Activated CD4-positive, alpha-beta T cell treated with anti-CD3 and anti-CD28 coated beads for 36 hours (primary cell): ENCODE data around the gene ARHGEF11. TPM values are rescaled to one million over a fixed set of nuclear protein-coding genes. Genes with fewer than 3 reads are reported as not detected.

Experiments used
- ATAC-seq: fragments of 200-7000 bp; cut with Tn5 transposase; one replicate; pipeline ENCODE4 v1.10.0; 2021; ENCODE audit warnings: mild to moderate bottlenecking, moderate library complexity
- CTCF ChIA-PET: fragments of 350-600 bp; sonication (Branson Sonifier 250); formaldehyde crosslinking; loops from one replicate; lab custom pipeline; 2021; ENCODE audit warnings: antibody characterized with exemption; lab: Charles Lee
- POLR2A ChIA-PET: fragments of 350-600 bp; sonication (Branson Sonifier 250); formaldehyde crosslinking; loops from one replicate; lab custom pipeline; 2021; ENCODE audit warnings: antibody characterized with exemption, inconsistent platforms; lab: Charles Lee
- DNase-seq: peaks from one replicate; pipeline ENCODE4 v3.0.0-alpha.2; 2020
- H3K27ac Mint-ChIP-seq: one replicate; pipeline ENCODE4 v1.8.0; 2021; ENCODE audit warnings: mixed read lengths
- H3K27me3 Mint-ChIP-seq: one replicate; pipeline ENCODE4 v1.8.0; 2021; ENCODE audit warnings: mixed read lengths
- H3K36me3 Mint-ChIP-seq: one replicate; pipeline ENCODE4 v1.8.0; 2021; ENCODE audit warnings: low read depth, mixed read lengths
- H3K4me1 Mint-ChIP-seq: one replicate; pipeline ENCODE4 v1.8.0; 2021; ENCODE audit warnings: mixed read lengths
- H3K4me3 Mint-ChIP-seq: one replicate; pipeline ENCODE4 v1.8.0; 2021; ENCODE audit warnings: mild to moderate bottlenecking, moderate library complexity, mixed read lengths
- H3K9me3 Mint-ChIP-seq: one replicate; pipeline ENCODE4 v1.8.0; 2021; ENCODE audit warnings: low read depth, mixed read lengths
- intact Hi-C, 2 experiments: fragments of 100-400 bp; cut with DNase I in 1 of 2; cut with micrococcal nuclease in 1 of 2; formaldehyde crosslinking; loops; one replicate each; pipeline versions ENCODE4 v1.14.2 to v1.15.1; 2022 to 2024; cut with DNase I, micrococcal nuclease
- total RNA-seq, 2 experiments: library from RNA; stranded (reverse); gene quantifications; one replicate each; pipeline ENCODE4 v1.2.3, GENCODE V29; 2021

The ARHGEF11 gene
- total RNA-seq, 2 experiments from 2014 or later = 3.5 to 4.8 TPM

- peaks cover 6% of the 10 kb centered on the region for H3K36me3 Mint-ChIP-seq
Measured at GRCh38 chr1:156953571-156953970, 92.0 kb downstream of the ARHGEF11 start.

GRCh38 chr1:156951371-156951770, 94.2 kb downstream of the ARHGEF11 start:
- ChIA-PET CTCF (interaction anchor here (0.6 to 1.8 kb wide), 3 partner anchors 8 to 12 kb away, joined by 3 to 4 read pairs (median 4); no protein-coding TSS in a partner anchor), POLR2A (no interaction called here)
- no peak overlapping the region for H3K27ac Mint-ChIP-seq
- H3K4me1 Mint-ChIP-seq = no peaks in the 10 kb centered on the region
- no peaks in the 10 kb centered on the region for H3K9me3 Mint-ChIP-seq
- H3K36me3 Mint-ChIP-seq = peaks cover 7% of the 10 kb centered on the region
- H3K4me3 Mint-ChIP-seq = no peak overlapping the region
- no peaks in the 10 kb centered on the region for H3K27me3 Mint-ChIP-seq
- DNase-seq = no peak
- intact Hi-C loops = no loop called here
- ATAC-seq = no peak

More at GRCh38 chr1:156953571-156953970, 92.0 kb downstream of the ARHGEF11 start:
- POLR2A ChIA-PET = no interaction called here
- ATAC-seq = no peak
- intact Hi-C loops = no loop called here
- DNase-seq = no peak
- no peaks in the 10 kb centered on the region for H3K9me3 Mint-ChIP-seq
- H3K4me1 Mint-ChIP-seq = no peaks in the 10 kb centered on the region
- CTCF ChIA-PET = interaction anchor here (1.2 kb wide), 1 partner anchor 26 kb away, joined by 3 read pairs; no protein-coding TSS in a partner anchor
- H3K27ac Mint-ChIP-seq = no peak overlapping the region
- H3K27me3 Mint-ChIP-seq = no peaks in the 10 kb centered on the region
- H3K4me3 Mint-ChIP-seq = no peak overlapping the region

GRCh38 chr1:156949127-156949526, 96.4 kb downstream of the ARHGEF11 start:
- Mint-ChIP-seq H3K4me1 (no peaks in the 10 kb centered on the region), H3K27me3 (no peaks in the 10 kb centered on the region), H3K27ac (no peak overlapping the region), H3K9me3 (no peaks in the 10 kb centered on the region), H3K36me3 (peaks cover 8% of the 10 kb centered on the region), H3K4me3 (no peak overlapping the region)
- ATAC-seq (no peak), DNase-seq (no peak)
- intact Hi-C loops = no loop called here
- ChIA-PET CTCF (interaction anchor here (0.6 to 1.3 kb wide), 5 partner anchors 11 to 212 kb away, joined by 3 to 4 read pairs (median 3); no protein-coding TSS in a partner anchor), POLR2A (interaction anchor here (1.0 kb wide), 1 partner anchor 12 kb away, joined by 4 read pairs; no protein-coding TSS in a partner anchor)

GRCh38 chr1:156948708-156949107, 96.8 kb downstream of the ARHGEF11 start:
- H3K27me3 Mint-ChIP-seq = no peaks in the 10 kb centered on the region
- ChIA-PET POLR2A (interaction anchor here (1.0 kb wide), 1 partner anchor 12 kb away, joined by 4 read pairs; no protein-coding TSS in a partner anchor), CTCF (interaction anchor here (0.6 to 1.3 kb wide), 5 partner anchors 11 to 212 kb away, joined by 3 read pairs; no protein-coding TSS in a partner anchor)
- no peak overlapping the region for H3K4me3 Mint-ChIP-seq
- DNase-seq (no peak), ATAC-seq (no peak)
- intact Hi-C loops = no loop called here
- H3K27ac Mint-ChIP-seq = no peak overlapping the region
- H3K9me3 Mint-ChIP-seq = no peaks in the 10 kb centered on the region
- H3K36me3 Mint-ChIP-seq = peaks cover 8% of the 10 kb centered on the region
- no peaks in the 10 kb centered on the region for H3K4me1 Mint-ChIP-seq

GRCh38 chr1:156947818-156948525, 97.6 kb downstream of the ARHGEF11 start:
- no peak for ATAC-seq
- POLR2A ChIA-PET = no interaction called here
- CTCF ChIA-PET = interaction anchor here (0.7 to 1.3 kb wide), 5 partner anchors 12 to 123 kb away, joined by 3 read pairs; no protein-coding TSS in a partner anchor
- no peaks in the 10 kb centered on the region for H3K9me3 Mint-ChIP-seq
- peaks cover 8% of the 10 kb centered on the region for H3K36me3 Mint-ChIP-seq
- H3K27ac Mint-ChIP-seq = no peak overlapping the region
- no peak for DNase-seq
- no peaks in the 10 kb centered on the region for H3K27me3 Mint-ChIP-seq
- intact Hi-C loops = no loop called here
- H3K4me1 Mint-ChIP-seq = no peaks in the 10 kb centered on the region
- H3K4me3 Mint-ChIP-seq = no peak overlapping the region

GRCh38 chr1:156947127-156947526, 98.4 kb downstream of the ARHGEF11 start:
- Mint-ChIP-seq H3K27me3 (no peaks in the 10 kb centered on the region), H3K4me3 (no peak overlapping the region), H3K36me3 (peaks cover 8% of the 10 kb centered on the region), H3K4me1 (no peaks in the 10 kb centered on the region), H3K27ac (no peak overlapping the region), H3K9me3 (no peaks in the 10 kb centered on the region)
- DNase-seq (no peak), ATAC-seq (no peak)
- CTCF ChIA-PET = interaction anchor here (0.6 to 1.0 kb wide), 4 partner anchors 26 to 163 kb away, joined by 3 to 4 read pairs (median 3); no protein-coding TSS in a partner anchor
- intact Hi-C loops = no loop called here
- POLR2A ChIA-PET = no interaction called here

GRCh38 chr1:156945881-156946661, 99.5 kb downstream of the ARHGEF11 start:
- intact Hi-C loops = no loop called here
- Mint-ChIP-seq H3K4me3 (no peak overlapping the region), H3K27ac (no peak overlapping the region), H3K36me3 (peaks cover 5% of the 10 kb centered on the region), H3K27me3 (no peaks in the 10 kb centered on the region), H3K4me1 (no peaks in the 10 kb centered on the region), H3K9me3 (no peaks in the 10 kb centered on the region)
- ChIA-PET POLR2A (no interaction called here), CTCF (interaction anchor here (1.0 kb wide), 1 partner anchor 125 kb away, joined by 3 read pairs; no protein-coding TSS in a partner anchor)
- DNase-seq (no peak), ATAC-seq (no peak)

- H3K4me3 Mint-ChIP-seq = no peak overlapping the region
- H3K4me1 Mint-ChIP-seq = no peaks in the 10 kb centered on the region
- ChIA-PET POLR2A (no interaction called here), CTCF (no interaction called here)
- no peaks in the 10 kb centered on the region for H3K9me3 Mint-ChIP-seq
- DNase-seq (no peak), ATAC-seq (no peak)
- intact Hi-C loops = no loop called here
- no peaks in the 10 kb centered on the region for H3K27me3 Mint-ChIP-seq
- peaks cover 5% of the 10 kb centered on the region for H3K36me3 Mint-ChIP-seq
- H3K27ac Mint-ChIP-seq = no peak overlapping the region
Measured at GRCh38 chr1:156944848-156945247, 100.7 kb downstream of the ARHGEF11 start.

- intact Hi-C loops = no loop called here
- CTCF ChIA-PET = no interaction called here
- POLR2A ChIA-PET = no interaction called here
- no peak overlapping the region for H3K27ac Mint-ChIP-seq
- no peaks in the 10 kb centered on the region for H3K9me3 Mint-ChIP-seq
- DNase-seq (no peak), ATAC-seq (no peak)
- no peaks in the 10 kb centered on the region for H3K27me3 Mint-ChIP-seq
- H3K36me3 Mint-ChIP-seq = peaks cover 5% of the 10 kb centered on the region
- no peaks in the 10 kb centered on the region for H3K4me1 Mint-ChIP-seq
- no peak overlapping the region for H3K4me3 Mint-ChIP-seq
Measured at GRCh38 chr1:156944268-156944667, 101.3 kb downstream of the ARHGEF11 start.

- Mint-ChIP-seq H3K27me3 (no peaks in the 10 kb centered on the region), H3K36me3 (peaks cover 5% of the 10 kb centered on the region), H3K9me3 (no peaks in the 10 kb centered on the region), H3K27ac (no peak overlapping the region), H3K4me3 (no peak overlapping the region), H3K4me1 (no peaks in the 10 kb centered on the region)
- ChIA-PET CTCF (no interaction called here), POLR2A (no interaction called here)
- no peak for DNase-seq
- ATAC-seq = no peak
- intact Hi-C loops = no loop called here
Measured at GRCh38 chr1:156943756-156944155, 101.8 kb downstream of the ARHGEF11 start.

GRCh38 chr1:156942576-156942975, 103.0 kb downstream of the ARHGEF11 start:
- CTCF ChIA-PET = interaction anchor here (0.7 to 1.2 kb wide), 3 partner anchors 11 to 26 kb away, joined by 3 to 4 read pairs (median 3); no protein-coding TSS in a partner anchor
- intact Hi-C loops = no loop called here
- no peak overlapping the region for H3K27ac Mint-ChIP-seq

More at GRCh38 chr1:156942576-156942975, 103.0 kb downstream of the ARHGEF11 start:
- Mint-ChIP-seq H3K4me1 (no peaks in the 10 kb centered on the region), H3K4me3 (no peak overlapping the region), H3K27me3 (no peaks in the 10 kb centered on the region), H3K9me3 (no peaks in the 10 kb centered on the region), H3K36me3 (peaks cover 5% of the 10 kb centered on the region)
- ATAC-seq (no peak), DNase-seq (no peak)
- POLR2A ChIA-PET = no interaction called here
